Keratinocyte (primary cell): Measurements from ENCODE around the gene ST3GAL2. TPM values are rescaled to one million over a fixed set of nuclear protein-coding genes. Genes with fewer than 3 reads are reported as not detected.

Experiments
- DNase-seq: peaks from one replicate; pipeline ENCODE4 v3.0.0-alpha.2; 2011; ENCODE audit warnings: low read depth, missing footprints, low spot score
- FAIRE-seq: peaks from 2 replicates; lab custom pipeline; 2011; peaks lifted over from hg19 to GRCh38; lab: Jason Lieb, UNC
- H2AFZ ChIP-seq: 2 replicates; pipeline ENCODE4 v1.6.0; 2012; ENCODE audit warnings: low read length, control low read depth, inconsistent platforms; ENCODE audit not compliant: control insufficient read depth
- H3K27ac ChIP-seq: 2 replicates; pipeline ENCODE4 v1.5.1; 2011; ENCODE audit warnings: low read length; ENCODE audit not compliant: control insufficient read depth, insufficient read depth
- H3K27me3 ChIP-seq: 3 replicates; pipeline ENCODE4 v1.6.0; 2011; ENCODE audit warnings: low read length; ENCODE audit not compliant: control insufficient read depth, insufficient read depth; ENCODE audit errors: extremely low read depth
- H3K36me3 ChIP-seq, 2 experiments: 2 replicates in 1 of 2; 3 replicates in 1 of 2; pipeline ENCODE4 v1.5.1; 2011; ENCODE audit warnings: low read length in 2 of 2, mild to moderate bottlenecking in 1 of 2; ENCODE audit not compliant: control insufficient read depth in 2 of 2, insufficient read depth in 2 of 2; ENCODE audit errors: extremely low read depth in 1 of 2
- H3K4me1 ChIP-seq: 3 replicates; pipeline ENCODE4 v1.5.1; 2011; ENCODE audit warnings: low read length; ENCODE audit not compliant: control insufficient read depth, insufficient read depth; ENCODE audit errors: extremely low read depth
- H3K4me2 ChIP-seq: 3 replicates; pipeline ENCODE4 v1.6.0; 2011; ENCODE audit warnings: low read depth, low read length; ENCODE audit not compliant: control insufficient read depth, insufficient read depth; ENCODE audit errors: extremely low read depth
- H3K4me3 ChIP-seq, 3 experiments: fragments of 200-600 bp in 1 of 3; sonication (generic) in 1 of 3; 2 replicates in 2 of 3; 3 replicates in 1 of 3; pipeline ENCODE4 v1.5.1; 2011 to 2016; ENCODE audit warnings: low read length in 3 of 3, mild to moderate bottlenecking in 3 of 3, control low read depth in 2 of 3, inconsistent platforms in 1 of 3, low read depth in 1 of 3, mixed read lengths in 1 of 3, mixed run types in 1 of 3, moderate library complexity in 1 of 3; ENCODE audit not compliant: control insufficient read depth in 2 of 3, insufficient read depth in 2 of 3; ENCODE audit errors: extremely low read depth in 1 of 3
- H3K79me2 ChIP-seq: 2 replicates; pipeline ENCODE4 v1.6.0; 2012; ENCODE audit warnings: low read length; ENCODE audit not compliant: control insufficient read depth, insufficient read depth
- H3K9ac ChIP-seq: 3 replicates; pipeline ENCODE4 v1.6.0; 2011; ENCODE audit warnings: low read length; ENCODE audit not compliant: control insufficient read depth, insufficient read depth; ENCODE audit errors: extremely low read depth
- H3K9me1 ChIP-seq: 3 replicates; pipeline ENCODE4 v1.6.0; 2011; ENCODE audit warnings: low read length; ENCODE audit not compliant: control insufficient read depth, insufficient read depth; ENCODE audit errors: extremely low read depth
- H3K9me3 ChIP-seq: 2 replicates; pipeline ENCODE4 v1.5.1; 2012; ENCODE audit warnings: low read depth, low read length; ENCODE audit not compliant: control insufficient read depth
- H4K20me1 ChIP-seq: 3 replicates; pipeline ENCODE4 v1.6.0; 2011; ENCODE audit warnings: low read length; ENCODE audit not compliant: control insufficient read depth, insufficient read depth; ENCODE audit errors: extremely low read depth
- EZH2 ChIP-seq: IDR thresholded peaks from one replicate; pipeline ENCODE4 v1.6.1; 2012; ENCODE audit warnings: inconsistent platforms, mild to moderate bottlenecking, low read length, moderate library complexity
- dilution Hi-C: fragments of 300-500 bp; cut with MboI; formaldehyde crosslinking; loops from one replicate; pipeline ENCODE4 v1.7.0; 2020; ENCODE audit warnings: low sequenced_read_pairs; ENCODE audit not compliant: extremely low pct_ligation_motif_present
- polyA plus RNA-seq, 5 experiments: library from polyadenylated mRNA; depleted of rRNA in 3 of 5; stranded (reverse) in 3 of 5; stranded (forward) in 1 of 5; unstranded in 1 of 5; fragments of >200 nt; gene quantifications; 1 replicate in 1 of 5; 2 replicates in 3 of 5; 3 replicates in 1 of 5; pipeline versions ENCODE4 v1.2.1 to v1.2.3, GENCODE V29; 2011 to 2012; ENCODE audit warnings: missing spikeins in 2 of 5, low read depth in 1 of 5, low replicate concordance in 1 of 5
- TF ChIP-seq, protein P1 (sequence below), 3 experiments: IDR thresholded peaks in 1 of 3; conservative IDR thresholded peaks in 1 of 3; optimal IDR thresholded peaks in 1 of 3; 2 replicates in 2 of 3; 3 replicates in 1 of 3; pipeline versions ENCODE3 to v1.5.1; 2011; ENCODE audit warnings: low read length in 3 of 3, mild to moderate bottlenecking in 3 of 3, moderate library complexity in 2 of 3, control low read depth in 1 of 3, inconsistent platforms in 1 of 3; ENCODE audit not compliant: insufficient read depth in 2 of 3; ENCODE audit errors: extremely low read depth in 1 of 3

The ST3GAL2 gene
- polyA plus RNA-seq, 1 donor (not counting 4 experiments of a cell fraction or from before 2014, with no cell fraction given): 4.0 TPM

DNA sequence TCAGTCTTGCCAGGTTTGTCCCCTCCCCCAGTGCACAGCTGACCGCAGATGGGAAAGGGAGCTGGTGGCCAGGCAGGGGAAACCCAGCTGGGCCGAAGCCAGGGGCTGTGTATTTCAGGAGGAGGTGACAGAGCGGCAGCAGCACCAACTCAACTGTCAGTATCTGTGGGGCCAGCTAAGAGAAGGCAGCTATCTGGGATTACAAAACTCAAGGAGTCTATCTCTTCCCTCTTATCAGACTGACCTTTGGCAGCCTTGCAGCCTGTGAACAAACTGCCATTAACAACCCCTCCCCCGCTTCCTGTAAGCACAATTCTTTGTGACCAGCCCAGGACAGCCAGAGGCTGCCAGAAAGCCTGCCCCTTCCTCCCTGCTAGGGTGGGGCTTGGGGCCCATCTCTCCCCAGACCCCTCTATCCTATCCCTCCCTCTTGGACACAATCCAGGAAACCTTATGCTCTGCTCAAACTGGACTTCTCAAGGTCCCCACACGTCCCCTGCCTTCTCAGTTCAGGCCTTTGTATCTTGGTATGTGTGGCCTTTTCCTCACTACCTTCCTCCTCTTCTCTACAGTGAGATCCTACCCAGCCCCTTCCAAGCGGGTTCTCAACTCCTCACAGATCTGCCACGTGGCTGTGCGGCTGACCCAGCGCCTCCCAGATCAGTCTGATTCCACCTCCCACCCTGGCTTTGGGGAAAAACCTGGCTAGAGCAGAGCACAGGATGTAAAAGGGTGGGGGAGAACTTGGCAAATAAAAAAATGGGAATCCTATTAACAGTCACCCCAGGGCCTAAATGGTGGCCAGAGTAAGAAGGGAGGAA, 10.5 kb downstream of the ST3GAL2 start:
- Histone ChIP-seq H4K20me1 (no peaks in the 10 kb centered on the region), H3K4me2 (no peak overlapping the region), H2AFZ (no peak overlapping the region), H3K4me1 (peaks cover 10% of the 10 kb centered on the region), H3K4me3 (no peak overlapping the region), H3K9me1 (peaks cover 3% of the 10 kb centered on the region), H3K27me3 (no peaks in the 10 kb centered on the region), H3K27ac (no peak overlapping the region), H3K36me3 (peaks cover 0 to 5% of the 10 kb centered on the region in 2 experiments), H3K9ac (no peak overlapping the region), H3K79me2 (peaks cover 4% of the 10 kb centered on the region), H3K9me3 (no peaks in the 10 kb centered on the region)
- dilution Hi-C loops: no loop called here
- FAIRE-seq (no peak), DNase-seq (no peak)
- TF ChIP-seq, protein P1, sequence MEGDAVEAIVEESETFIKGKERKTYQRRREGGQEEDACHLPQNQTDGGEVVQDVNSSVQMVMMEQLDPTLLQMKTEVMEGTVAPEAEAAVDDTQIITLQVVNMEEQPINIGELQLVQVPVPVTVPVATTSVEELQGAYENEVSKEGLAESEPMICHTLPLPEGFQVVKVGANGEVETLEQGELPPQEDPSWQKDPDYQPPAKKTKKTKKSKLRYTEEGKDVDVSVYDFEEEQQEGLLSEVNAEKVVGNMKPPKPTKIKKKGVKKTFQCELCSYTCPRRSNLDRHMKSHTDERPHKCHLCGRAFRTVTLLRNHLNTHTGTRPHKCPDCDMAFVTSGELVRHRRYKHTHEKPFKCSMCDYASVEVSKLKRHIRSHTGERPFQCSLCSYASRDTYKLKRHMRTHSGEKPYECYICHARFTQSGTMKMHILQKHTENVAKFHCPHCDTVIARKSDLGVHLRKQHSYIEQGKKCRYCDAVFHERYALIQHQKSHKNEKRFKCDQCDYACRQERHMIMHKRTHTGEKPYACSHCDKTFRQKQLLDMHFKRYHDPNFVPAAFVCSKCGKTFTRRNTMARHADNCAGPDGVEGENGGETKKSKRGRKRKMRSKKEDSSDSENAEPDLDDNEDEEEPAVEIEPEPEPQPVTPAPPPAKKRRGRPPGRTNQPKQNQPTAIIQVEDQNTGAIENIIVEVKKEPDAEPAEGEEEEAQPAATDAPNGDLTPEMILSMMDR (optimal IDR thresholded peaks at IDR 0.05 in 1 of 3, IDR thresholded peaks at IDR 0.05 in 1 of 3, conservative IDR thresholded peaks at IDR 0.05 in 1 of 3; ENCODE audit: extremely low read depth in 1 of 3, insufficient read depth in 2 of 3, low read length in 3 of 3): no peak
- no peak for TF ChIP-seq EZH2

DNA sequence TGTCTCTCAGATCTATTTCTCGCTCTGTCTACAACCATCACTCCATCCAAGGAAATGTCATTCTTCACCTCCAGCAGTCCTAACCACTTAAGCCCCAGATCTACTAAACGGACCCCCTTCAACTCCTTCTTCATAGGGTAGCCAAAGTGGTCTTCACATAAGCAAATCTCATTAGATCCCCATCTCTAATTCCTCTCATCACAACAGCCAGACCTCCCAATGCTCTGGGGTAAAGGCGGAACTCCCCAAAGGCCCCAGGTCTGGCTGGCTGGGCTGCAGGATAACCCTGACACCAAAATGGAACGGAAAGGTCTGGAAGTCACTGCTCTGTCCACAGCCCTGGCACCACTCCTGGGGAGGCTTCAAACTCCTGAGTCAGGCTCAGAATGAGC, 11.1 kb downstream of the ST3GAL2 start:
- no peaks in the 10 kb centered on the region for H3K9me3 ChIP-seq
- no peak for TF ChIP-seq EZH2
- TF ChIP-seq, protein P1 (optimal IDR thresholded peaks at IDR 0.05 in 1 of 3, IDR thresholded peaks at IDR 0.05 in 1 of 3, conservative IDR thresholded peaks at IDR 0.05 in 1 of 3; ENCODE audit: extremely low read depth in 1 of 3, insufficient read depth in 2 of 3, low read length in 3 of 3): no peak
- H4K20me1 ChIP-seq: no peaks in the 10 kb centered on the region
- no peak for DNase-seq
- H3K36me3 ChIP-seq: peaks cover 0 to 5% of the 10 kb centered on the region in 2 experiments
- no peak for FAIRE-seq
- dilution Hi-C loops: no loop called here
- H3K27ac ChIP-seq: no peak overlapping the region
- H3K27me3 ChIP-seq: no peaks in the 10 kb centered on the region
- H2AFZ ChIP-seq: no peak overlapping the region
- no peak overlapping the region for H3K4me3 ChIP-seq
- H3K79me2 ChIP-seq: no peaks in the 10 kb centered on the region
- H3K9me1 ChIP-seq: peaks cover 3% of the 10 kb centered on the region
- no peak overlapping the region for H3K9ac ChIP-seq
- H3K4me2 ChIP-seq: no peak overlapping the region
- peaks cover 8% of the 10 kb centered on the region for H3K4me1 ChIP-seq
